GM12892 (cell line): ENCODE results near the gene SERPINB5.
"Not testable (repeated sequence)": the region's sequence is repeated elsewhere in the genome, so short reads cannot be mapped to it uniquely, and the experiment has no call there.

Experiments used
- DNase-seq: peaks from one replicate; pipeline ENCODE4 v3.0.0; 2011; ENCODE audit not compliant: insufficient read length
- FAIRE-seq: peaks from 2 replicates; lab custom pipeline; 2011; peaks lifted over from hg19 to GRCh38; lab: Jason Lieb, UNC
- POLR2A ChIP-seq: IDR thresholded peaks from 2 replicates; pipeline ENCODE4 v1.6.1; 2011; ENCODE audit warnings: low read depth, low read length, control low read depth
- POLR2AphosphoS5 ChIP-seq: IDR thresholded peaks from 2 replicates; pipeline ENCODE4 v1.6.1; 2011; ENCODE audit warnings: low read depth, low read length, control low read depth
- TAF1 ChIP-seq: IDR thresholded peaks from 2 replicates; pipeline ENCODE4 v1.6.1; 2011; ENCODE audit warnings: low read depth, mild to moderate bottlenecking, control low read depth, low read length, borderline replicate concordance

Gene SERPINB5

DNA sequence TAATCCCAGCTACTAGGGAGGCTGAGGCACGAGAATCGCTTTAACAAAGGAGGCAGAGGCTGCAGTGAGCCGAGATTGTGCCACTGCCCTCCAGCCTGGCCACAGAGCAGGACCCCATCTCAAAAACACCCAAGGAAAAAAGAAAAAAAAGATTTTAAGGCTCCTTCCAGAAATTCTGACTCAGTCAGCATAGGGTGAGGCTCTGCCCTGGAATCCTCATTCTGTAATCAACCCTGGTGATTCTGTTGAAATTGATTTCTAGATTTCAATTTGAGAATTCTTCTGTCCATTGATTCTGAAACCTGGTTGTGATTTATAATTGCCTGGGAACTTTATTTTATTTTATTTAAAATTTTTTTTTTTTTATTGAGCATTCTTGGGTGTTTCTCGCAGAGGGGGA, 27.3 kb upstream of the SERPINB5 start:
- TF ChIP-seq TAF1: no peak
- TF ChIP-seq POLR2AphosphoS5: no peak
- no peak for TF ChIP-seq POLR2A
- FAIRE-seq (no peak), DNase-seq (no peak)

DNA sequence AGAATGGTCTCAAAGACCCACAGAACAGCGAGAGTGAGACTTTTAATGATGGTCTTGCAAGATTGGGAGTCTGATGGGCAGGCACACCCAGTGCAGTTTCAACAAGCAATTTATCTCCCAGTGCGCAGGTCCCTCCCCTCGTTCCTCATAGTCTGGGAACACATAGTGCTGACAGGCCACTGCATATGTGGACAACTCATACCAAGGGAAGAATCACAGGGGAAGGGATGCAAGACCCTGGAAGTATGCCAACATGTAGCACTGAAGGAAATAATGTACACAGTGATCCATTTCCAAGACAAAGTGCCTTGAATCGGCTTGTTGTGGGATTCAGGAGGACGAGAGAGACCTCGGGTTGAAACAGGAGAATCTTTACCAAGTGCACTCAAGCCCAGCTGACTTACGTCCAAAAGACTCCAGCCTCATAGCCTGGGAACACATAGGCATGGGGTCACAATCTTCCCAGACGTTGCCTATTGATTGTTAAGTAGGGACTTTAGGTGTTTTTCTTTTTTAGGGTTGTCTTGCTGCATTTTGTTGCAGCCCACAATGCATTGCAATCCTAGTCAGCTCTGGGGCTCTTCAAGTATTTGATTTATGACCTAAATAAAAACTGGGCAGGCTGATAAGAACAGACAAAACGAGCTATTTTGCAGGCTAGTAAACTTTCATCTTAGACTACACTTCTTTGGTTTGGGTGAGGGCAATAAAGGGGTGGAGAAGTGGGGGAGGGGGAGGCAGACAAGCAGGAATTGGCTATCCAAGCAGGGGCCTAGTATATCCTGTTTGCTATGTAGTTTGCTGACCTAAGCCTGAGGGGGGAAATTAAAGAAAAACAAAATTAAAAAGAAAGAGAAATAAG, 24.7 kb upstream of the SERPINB5 start:
- no peak for TF ChIP-seq POLR2A
- no peak for TF ChIP-seq TAF1
- no peak for TF ChIP-seq POLR2AphosphoS5
- DNase-seq: no peak
- FAIRE-seq: no peak

DNA sequence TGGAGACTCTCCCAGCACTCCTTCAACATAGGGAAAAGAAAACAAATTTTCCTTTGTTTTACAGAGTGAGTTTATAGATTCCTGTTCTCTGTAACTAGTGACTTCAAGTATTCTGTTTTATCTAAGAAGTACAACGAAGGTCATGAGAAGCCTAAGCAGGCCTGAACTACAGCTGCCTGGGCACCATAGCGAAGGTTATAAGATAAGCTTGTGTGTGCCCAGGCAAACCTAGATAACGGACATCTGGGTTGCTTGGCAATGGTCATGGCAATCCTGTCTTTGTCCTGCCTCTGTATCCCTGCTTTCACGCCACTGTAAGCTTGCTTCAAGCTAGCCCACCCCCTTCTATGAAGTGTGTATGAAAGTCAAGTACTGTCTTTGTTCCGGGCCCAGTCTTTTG, 24.0 kb upstream of the SERPINB5 start:
- DNase-seq, FAIRE-seq: not testable (repeated sequence)

DNA sequence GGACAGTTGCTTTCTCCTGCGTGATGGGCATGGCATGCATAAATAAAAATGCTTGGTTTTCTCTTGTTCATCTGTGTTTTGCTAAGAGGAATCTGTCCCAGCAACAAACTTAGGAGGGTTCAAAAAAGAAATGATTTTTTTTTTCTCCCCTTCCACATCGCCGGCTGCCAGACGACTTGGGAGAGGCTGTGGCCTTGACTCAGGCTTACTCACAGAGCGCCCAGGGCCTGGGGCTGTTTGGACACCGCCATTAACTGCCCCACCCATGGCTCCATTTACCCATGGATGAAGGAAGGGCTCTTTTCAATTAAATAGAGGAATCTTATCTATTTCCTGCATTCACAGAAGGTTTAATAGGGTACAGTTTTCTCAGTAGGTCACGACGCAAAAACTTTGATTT, 22.3 kb upstream of the SERPINB5 start:
- TF ChIP-seq POLR2A: no peak
- TF ChIP-seq TAF1: no peak
- no peak for TF ChIP-seq POLR2AphosphoS5
- DNase-seq (no peak), FAIRE-seq (no peak)

DNA sequence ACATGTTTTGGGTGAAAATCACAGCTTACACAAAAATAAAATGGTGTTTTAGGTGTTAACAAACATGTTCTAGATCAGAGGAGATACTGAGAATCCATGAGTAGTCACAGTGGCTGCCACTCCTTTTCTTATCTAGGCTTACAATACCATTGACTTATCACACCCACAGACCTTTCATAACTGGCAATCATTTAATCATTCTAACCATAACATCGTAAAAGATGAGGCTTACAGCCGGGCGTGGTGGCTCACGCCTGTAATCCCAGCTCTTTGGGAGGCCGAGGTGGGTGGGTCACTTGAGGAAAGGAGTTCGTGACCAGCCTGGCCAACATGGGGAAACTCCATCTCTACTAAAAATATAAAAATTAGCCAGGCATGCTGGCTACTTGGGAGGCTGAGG, 18.8 kb upstream of the SERPINB5 start:
- no peak for TF ChIP-seq TAF1
- TF ChIP-seq POLR2A: no peak
- no peak for TF ChIP-seq POLR2AphosphoS5
- DNase-seq: no peak
- no peak for FAIRE-seq

DNA sequence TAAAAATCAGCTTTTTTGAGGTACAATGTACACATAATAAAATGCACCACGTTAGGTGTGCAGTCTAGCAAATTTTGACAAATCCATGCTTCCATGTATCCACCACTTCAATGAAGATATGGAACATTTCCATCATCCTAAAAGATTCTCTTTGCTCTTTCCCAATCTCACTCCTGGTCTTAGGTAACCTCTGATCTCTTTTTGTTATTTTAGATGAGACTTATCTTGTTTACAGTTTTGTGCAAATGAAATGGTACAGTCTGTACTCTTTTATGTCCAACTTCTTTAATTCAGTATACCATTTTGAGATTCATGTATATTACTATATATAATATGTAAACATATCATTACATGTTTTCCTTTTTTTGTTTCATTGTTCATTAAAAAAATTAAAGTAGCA, 16.3 kb upstream of the SERPINB5 start:
- TF ChIP-seq TAF1 (no peak), POLR2AphosphoS5 (no peak), POLR2A (no peak)
- DNase-seq (no peak), FAIRE-seq (no peak)

DNA sequence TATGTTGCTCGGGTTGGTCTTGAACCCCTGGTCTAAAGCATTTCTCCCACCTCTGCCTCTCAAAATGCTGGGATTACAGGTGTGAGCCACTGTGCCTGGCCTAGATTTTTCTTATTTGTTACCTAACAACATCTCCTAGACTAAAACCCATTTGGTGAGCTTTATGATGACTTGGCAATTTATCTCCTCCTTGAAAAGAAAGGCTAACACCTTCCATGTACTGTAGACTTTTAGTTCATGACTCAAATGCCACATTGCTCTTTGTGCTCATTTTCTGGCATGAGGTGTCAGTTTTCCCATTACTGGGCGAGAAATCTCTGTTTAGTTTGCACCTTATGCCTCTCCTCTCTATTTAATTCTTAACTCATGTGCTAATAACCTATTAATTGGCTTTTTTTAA, 12.3 kb upstream of the SERPINB5 start:
- no peak for DNase-seq
- TF ChIP-seq POLR2AphosphoS5: no peak
- no peak for TF ChIP-seq TAF1
- no peak for TF ChIP-seq POLR2A
- FAIRE-seq: no peak

DNA sequence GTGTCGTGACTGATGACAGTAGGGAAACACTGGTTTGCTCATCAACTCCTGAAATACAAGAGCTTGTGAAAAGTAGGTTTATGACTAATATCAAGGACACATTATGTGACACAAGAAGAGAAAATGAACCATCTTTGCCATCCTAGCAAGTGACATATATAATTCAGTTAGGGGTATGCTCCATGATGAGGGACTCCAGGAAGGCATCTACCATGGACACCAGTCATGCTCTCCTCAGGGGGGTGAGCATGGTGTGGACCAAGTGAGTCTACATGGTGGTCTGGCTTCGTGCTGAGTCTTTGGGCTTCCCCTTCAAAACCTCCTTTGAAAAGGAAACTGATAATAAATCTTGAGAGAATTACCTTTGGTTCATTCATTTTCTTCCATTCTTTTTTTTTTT, 11.7 kb upstream of the SERPINB5 start:
- no peak for DNase-seq

DNA sequence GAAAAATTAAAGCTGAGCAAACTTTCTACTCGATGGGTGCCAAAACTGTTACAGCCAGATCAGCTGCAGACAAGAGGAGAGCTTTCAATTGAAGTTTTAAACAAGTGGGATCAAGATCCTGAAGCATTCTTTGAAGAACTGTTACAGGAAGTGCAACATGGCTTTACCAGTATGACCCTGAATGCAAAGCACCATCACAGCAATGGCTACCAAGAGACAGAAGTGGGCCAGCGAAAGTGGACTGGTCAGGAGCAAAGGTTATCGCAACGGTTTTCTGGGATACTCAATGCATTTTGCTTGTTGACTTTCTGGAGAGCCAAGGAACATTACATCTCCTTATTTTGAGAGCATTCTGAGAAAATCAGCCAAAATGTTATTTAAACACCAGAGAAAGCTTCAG, 9.1 kb upstream of the SERPINB5 start:
- TF ChIP-seq POLR2AphosphoS5: no peak
- TF ChIP-seq TAF1: no peak
- no peak for TF ChIP-seq POLR2A
- DNase-seq (no peak), FAIRE-seq (no peak)

More for the DNA sequence above, 11.7 kb upstream of the SERPINB5 start:
- FAIRE-seq: no peak
- TF ChIP-seq POLR2A (no peak), TAF1 (no peak), POLR2AphosphoS5 (no peak)

DNA sequence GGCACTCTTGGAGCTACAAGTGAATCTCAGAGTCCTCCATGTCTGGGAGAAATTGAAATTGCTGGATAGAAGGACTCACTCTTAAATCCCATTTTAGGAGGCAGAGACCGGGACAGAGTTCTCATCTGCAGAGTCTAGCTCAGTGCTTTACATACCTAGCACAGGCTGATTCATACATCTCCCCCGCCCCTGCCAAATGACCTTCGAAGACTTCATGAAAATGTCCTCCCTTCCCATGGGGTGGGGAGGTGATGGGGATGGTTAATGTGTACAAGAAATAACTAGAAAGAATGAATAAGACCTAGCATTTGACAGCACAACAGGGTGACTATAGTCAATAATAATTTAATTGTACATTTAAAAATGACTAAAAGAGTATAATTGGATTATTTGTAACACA, 8.2 kb upstream of the SERPINB5 start:
- FAIRE-seq (no peak), DNase-seq (no peak)
- no peak for TF ChIP-seq TAF1
- TF ChIP-seq POLR2AphosphoS5: no peak
- TF ChIP-seq POLR2A: no peak

DNA sequence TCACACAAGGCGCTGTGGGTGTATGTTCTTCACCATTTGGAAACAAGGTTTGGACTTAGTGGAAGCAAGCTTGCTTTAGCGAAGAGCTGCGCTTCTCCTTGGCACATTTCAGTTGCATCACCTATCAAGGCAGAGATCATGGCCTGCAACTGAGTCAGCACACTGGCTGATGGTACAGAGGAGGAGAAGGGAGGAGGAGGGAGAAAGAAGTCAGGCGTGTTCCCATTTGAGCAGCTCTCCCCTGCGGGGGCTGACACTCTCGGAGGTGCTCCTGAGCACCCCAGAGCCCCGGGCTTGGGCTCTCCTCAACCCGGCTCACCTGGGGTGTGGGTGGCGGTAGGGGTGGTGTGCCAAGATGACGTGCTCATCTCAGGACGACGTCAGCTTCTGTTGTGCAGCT, 6.0 kb upstream of the SERPINB5 start:
- no peak for DNase-seq
- no peak for FAIRE-seq
- no peak for TF ChIP-seq TAF1
- TF ChIP-seq POLR2AphosphoS5: no peak
- no peak for TF ChIP-seq POLR2A

DNA sequence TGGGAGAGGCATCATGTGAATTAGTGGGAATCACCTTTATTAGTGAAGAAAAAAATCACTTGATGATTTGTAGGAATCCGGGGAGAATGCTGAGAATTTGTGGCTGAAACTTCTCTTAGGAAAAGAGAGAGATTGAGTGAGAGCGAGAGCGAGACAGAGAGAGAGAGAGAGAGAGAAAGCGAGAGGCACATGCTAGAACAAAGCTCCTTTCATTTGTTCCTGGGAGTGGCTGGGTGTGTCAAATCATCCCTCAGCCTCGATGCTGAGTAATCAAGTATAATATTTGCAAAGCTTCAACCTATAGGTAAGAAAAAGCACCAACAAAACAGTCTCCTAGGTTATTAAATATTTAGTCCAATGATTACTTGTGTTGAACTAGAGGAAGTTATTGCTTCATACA, 4.4 kb upstream of the SERPINB5 start:
- TF ChIP-seq POLR2A (no peak), POLR2AphosphoS5 (no peak)
- no peak for FAIRE-seq
- no peak for DNase-seq
